Upper lobe of left lung (tissue), 4 donors: ENCODE results near the gene THOC1.

Experiments used
- EP300 ChIP-seq, 4 donors: sonication (generic); formaldehyde crosslinking; IDR thresholded peaks; one replicate each; pipeline ENCODE4 v1.5.1; 2017; ENCODE audit warnings: antibody characterized with exemption in 4 of 4, control low read depth in 2 of 4
- POLR2A ChIP-seq, 4 donors: fragments of 450-650 bp; IDR thresholded peaks; one replicate each; pipeline ENCODE4 v1.5.1; 2016 to 2017; ENCODE audit warnings: antibody characterized with exemption in 4 of 4, mild to moderate bottlenecking in 2 of 4
- POLR2AphosphoS5 ChIP-seq, 2 donors: sonication (generic); formaldehyde crosslinking; IDR thresholded peaks; one replicate each; pipeline ENCODE4 v1.5.1; 2017; ENCODE audit warnings: antibody characterized with exemption in 2 of 2
- TF ChIP-seq, protein P1 (sequence below), 6 experiments: fragments of 450-650 bp in 4 of 6; fragments of 200-600 bp in 2 of 6; sonication (generic) in 2 of 6; IDR thresholded peaks; one replicate each; pipeline ENCODE4 v1.5.1; 2016 to 2019; ENCODE audit warnings: antibody characterized with exemption in 6 of 6

DNA sequence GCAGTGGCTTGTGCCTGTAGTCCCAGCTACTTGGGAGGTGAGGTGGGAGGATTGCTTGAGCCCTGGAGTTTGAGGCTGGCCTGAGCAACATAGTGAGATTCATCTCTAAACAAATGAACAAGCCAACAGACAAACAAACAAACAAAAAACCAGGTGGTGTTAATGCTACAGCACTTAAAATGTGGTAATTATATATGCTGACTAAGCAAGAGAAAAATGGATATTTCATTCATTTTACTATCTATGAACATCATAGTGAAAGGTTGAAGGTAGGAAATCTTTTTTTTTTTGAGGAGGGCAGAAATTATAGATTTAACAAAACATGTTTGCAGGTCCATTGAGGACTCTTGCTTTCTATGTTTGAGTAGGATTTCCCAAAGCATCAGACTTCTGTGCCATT, 42.2 kb upstream of the THOC1 start:
- TF ChIP-seq, protein P1, sequence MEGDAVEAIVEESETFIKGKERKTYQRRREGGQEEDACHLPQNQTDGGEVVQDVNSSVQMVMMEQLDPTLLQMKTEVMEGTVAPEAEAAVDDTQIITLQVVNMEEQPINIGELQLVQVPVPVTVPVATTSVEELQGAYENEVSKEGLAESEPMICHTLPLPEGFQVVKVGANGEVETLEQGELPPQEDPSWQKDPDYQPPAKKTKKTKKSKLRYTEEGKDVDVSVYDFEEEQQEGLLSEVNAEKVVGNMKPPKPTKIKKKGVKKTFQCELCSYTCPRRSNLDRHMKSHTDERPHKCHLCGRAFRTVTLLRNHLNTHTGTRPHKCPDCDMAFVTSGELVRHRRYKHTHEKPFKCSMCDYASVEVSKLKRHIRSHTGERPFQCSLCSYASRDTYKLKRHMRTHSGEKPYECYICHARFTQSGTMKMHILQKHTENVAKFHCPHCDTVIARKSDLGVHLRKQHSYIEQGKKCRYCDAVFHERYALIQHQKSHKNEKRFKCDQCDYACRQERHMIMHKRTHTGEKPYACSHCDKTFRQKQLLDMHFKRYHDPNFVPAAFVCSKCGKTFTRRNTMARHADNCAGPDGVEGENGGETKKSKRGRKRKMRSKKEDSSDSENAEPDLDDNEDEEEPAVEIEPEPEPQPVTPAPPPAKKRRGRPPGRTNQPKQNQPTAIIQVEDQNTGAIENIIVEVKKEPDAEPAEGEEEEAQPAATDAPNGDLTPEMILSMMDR (IDR thresholded peaks at IDR 0.05): no peak
- TF ChIP-seq POLR2A (IDR thresholded peaks at IDR 0.05) (no peak), POLR2AphosphoS5 (IDR thresholded peaks at IDR 0.05) (no peak), EP300 (IDR thresholded peaks at IDR 0.05) (no peak)
